ENCODE data around the gene INPP4A. TPM values are rescaled to one million over a fixed set of nuclear protein-coding genes. Genes with fewer than 3 reads are reported as not detected.

The INPP4A gene
- total and polyA plus RNA-seq, 2 of the 13 experiments (the other 11 are each of a cell fraction or from before 2014, with no cell fraction given), result 10.1 to 10.9 TPM

DNA sequence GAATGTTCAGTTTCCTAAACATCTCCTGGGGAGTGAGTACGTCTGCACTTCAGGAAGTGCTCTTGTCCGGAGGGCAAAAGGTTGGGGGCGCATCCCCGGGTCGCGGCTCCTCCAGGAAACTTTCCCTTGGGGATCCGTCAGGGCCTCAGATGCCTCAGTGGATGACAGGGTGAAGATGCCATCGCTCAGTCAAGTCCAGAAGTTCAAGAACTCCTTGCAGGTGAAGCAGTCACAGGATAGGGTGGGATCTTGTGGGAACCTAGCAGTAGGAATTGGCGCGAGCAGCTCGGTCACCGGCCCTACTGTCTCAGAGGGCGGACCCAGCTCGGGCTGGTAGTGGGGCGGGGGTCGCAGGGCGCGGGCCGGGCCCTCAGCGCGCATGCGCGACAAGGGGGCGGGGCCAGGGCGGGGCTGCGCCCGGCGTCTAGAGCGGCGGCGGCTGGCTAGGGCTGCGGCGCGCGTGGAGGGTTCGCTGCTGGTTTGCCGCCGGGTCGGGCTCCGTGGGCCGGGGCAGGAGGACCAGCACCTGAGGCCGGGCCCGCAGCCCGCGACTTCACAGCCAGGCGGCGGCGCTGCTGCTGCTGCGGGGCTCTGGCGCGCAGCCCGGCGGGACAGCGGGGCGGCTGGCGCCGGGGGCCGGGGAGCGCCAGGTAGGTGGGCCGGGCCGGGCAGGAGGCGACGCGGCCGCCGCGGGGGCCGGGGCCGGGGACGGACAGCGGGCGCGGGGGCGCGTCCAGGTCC lies at the start of gene INPP4A (continued):
- TF ChIP-seq ZFAT (CRISPR knock-in tag; conservative IDR thresholded peaks at IDR 0.05), result no peak
- TF ChIP-seq ZMYM2 (CRISPR knock-in tag; IDR thresholded peaks at IDR 0.05), result no peak
- no peak for TF ChIP-seq NAIF1 (CRISPR knock-in tag; IDR thresholded peaks at IDR 0.05; ENCODE audit: borderline replicate concordance)
- no peak for TF ChIP-seq ZNF441 (CRISPR knock-in tag; IDR thresholded peaks at IDR 0.05; ENCODE audit: borderline replicate concordance)
- no peak for TF ChIP-seq SNAI1 (CRISPR knock-in tag; IDR thresholded peaks at IDR 0.05; ENCODE audit: borderline replicate concordance)
- TF ChIP-seq, protein P1, sequence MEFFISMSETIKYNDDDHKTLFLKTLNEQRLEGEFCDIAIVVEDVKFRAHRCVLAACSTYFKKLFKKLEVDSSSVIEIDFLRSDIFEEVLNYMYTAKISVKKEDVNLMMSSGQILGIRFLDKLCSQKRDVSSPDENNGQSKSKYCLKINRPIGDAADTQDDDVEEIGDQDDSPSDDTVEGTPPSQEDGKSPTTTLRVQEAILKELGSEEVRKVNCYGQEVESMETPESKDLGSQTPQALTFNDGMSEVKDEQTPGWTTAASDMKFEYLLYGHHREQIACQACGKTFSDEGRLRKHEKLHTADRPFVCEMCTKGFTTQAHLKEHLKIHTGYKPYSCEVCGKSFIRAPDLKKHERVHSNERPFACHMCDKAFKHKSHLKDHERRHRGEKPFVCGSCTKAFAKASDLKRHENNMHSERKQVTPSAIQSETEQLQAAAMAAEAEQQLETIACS (CRISPR knock-in tag; IDR thresholded peaks at IDR 0.05), result no peak
- 0 out of 2 replicates have a peak, but pooled peaks have one; percentile 53 for TF ChIP-seq ZNF264 (CRISPR knock-in tag; IDR thresholded peaks at IDR 0.05)
- TF ChIP-seq JUN (CRISPR knock-in tag; IDR thresholded peaks at IDR 0.05), result no peak
- TF ChIP-seq, protein P2, sequence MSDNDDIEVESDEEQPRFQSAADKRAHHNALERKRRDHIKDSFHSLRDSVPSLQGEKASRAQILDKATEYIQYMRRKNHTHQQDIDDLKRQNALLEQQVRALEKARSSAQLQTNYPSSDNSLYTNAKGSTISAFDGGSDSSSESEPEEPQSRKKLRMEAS (IDR thresholded peaks at IDR 0.05), result peak; percentile 76; the same call in 1 of the 2 replicates
- TF ChIP-seq KMT2B (CRISPR knock-in tag; IDR thresholded peaks at IDR 0.05), result 0 out of 2 replicates have a peak, but pooled peaks have one; percentile 27
- TF ChIP-seq, protein P3, sequence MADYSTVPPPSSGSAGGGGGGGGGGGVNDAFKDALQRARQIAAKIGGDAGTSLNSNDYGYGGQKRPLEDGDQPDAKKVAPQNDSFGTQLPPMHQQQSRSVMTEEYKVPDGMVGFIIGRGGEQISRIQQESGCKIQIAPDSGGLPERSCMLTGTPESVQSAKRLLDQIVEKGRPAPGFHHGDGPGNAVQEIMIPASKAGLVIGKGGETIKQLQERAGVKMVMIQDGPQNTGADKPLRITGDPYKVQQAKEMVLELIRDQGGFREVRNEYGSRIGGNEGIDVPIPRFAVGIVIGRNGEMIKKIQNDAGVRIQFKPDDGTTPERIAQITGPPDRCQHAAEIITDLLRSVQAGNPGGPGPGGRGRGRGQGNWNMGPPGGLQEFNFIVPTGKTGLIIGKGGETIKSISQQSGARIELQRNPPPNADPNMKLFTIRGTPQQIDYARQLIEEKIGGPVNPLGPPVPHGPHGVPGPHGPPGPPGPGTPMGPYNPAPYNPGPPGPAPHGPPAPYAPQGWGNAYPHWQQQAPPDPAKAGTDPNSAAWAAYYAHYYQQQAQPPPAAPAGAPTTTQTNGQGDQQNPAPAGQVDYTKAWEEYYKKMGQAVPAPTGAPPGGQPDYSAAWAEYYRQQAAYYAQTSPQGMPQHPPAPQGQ (CRISPR knock-in tag; IDR thresholded peaks at IDR 0.05; ENCODE audit: borderline replicate concordance), result no peak
- TF ChIP-seq SIX1 (CRISPR knock-in tag; IDR thresholded peaks at IDR 0.05; ENCODE audit: borderline replicate concordance), result no peak
- no peak for TF ChIP-seq GFI1 (CRISPR knock-in tag; IDR thresholded peaks at IDR 0.05; ENCODE audit: borderline replicate concordance)
- TF ChIP-seq, protein P4, sequence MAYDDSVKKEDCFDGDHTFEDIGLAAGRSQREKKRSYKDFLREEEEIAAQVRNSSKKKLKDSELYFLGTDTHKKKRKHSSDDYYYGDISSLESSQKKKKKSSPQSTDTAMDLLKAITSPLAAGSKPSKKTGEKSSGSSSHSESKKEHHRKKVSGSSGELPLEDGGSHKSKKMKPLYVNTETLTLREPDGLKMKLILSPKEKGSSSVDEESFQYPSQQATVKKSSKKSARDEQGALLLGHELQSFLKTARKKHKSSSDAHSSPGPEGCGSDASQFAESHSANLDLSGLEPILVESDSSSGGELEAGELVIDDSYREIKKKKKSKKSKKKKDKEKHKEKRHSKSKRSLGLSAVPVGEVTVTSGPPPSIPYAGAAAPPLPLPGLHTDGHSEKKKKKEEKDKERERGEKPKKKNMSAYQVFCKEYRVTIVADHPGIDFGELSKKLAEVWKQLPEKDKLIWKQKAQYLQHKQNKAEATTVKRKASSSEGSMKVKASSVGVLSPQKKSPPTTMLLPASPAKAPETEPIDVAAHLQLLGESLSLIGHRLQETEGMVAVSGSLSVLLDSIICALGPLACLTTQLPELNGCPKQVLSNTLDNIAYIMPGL (CRISPR knock-in tag; IDR thresholded peaks at IDR 0.05; ENCODE audit: borderline replicate concordance in 1 of 2, low read depth in 1 of 2), result peak in 1 of 2 experiments; percentile 51; a peak in 2 of 4 replicates
- no peak for TF ChIP-seq GPN1 (CRISPR knock-in tag; IDR thresholded peaks at IDR 0.05; ENCODE audit: borderline replicate concordance)
- no peak for TF ChIP-seq RBM39 (IDR thresholded peaks at IDR 0.05; ENCODE audit: low read depth, low read length, poor library complexity, severe bottlenecking)
- no peak for TF ChIP-seq RELA (CRISPR knock-in tag; IDR thresholded peaks at IDR 0.05)
- no peak for TF ChIP-seq ONECUT2 (CRISPR knock-in tag; IDR thresholded peaks at IDR 0.05)
- TF ChIP-seq DNMT1 (CRISPR knock-in tag; IDR thresholded peaks at IDR 0.05), result 0 out of 2 replicates have a peak, but pooled peaks have one; percentile 70
- peak; percentile 73; the same call in 1 of the 2 replicates for TF ChIP-seq ATF7-NPFF (CRISPR knock-in tag; IDR thresholded peaks at IDR 0.05; ENCODE audit: low read depth)
- TF ChIP-seq ISX (CRISPR knock-in tag; conservative IDR thresholded peaks at IDR 0.05), result no peak
- no peak for TF ChIP-seq ZNF781 (CRISPR knock-in tag; IDR thresholded peaks at IDR 0.05; ENCODE audit: borderline replicate concordance, not compliant biosample characterization)
- TF ChIP-seq MAF1 (CRISPR knock-in tag; IDR thresholded peaks at IDR 0.05; ENCODE audit: borderline replicate concordance), result no peak
- TF ChIP-seq HMG20B (CRISPR knock-in tag; conservative IDR thresholded peaks at IDR 0.05), result 0 out of 2 replicates have a peak, but pooled peaks have one; percentile 32
- no peak for TF ChIP-seq ZNF496 (CRISPR knock-in tag; IDR thresholded peaks at IDR 0.05; ENCODE audit: insufficient replicate concordance)
